GM21529 (cell line): ENCODE data around the gene AGBL1.

Experiments used
- ATAC-seq: cut with Tn5 transposase; IDR thresholded peaks from one replicate; pipeline ENCODE4 v1.9.1; 2021; ENCODE audit not compliant: unreplicated experiment

The AGBL1 gene

DNA sequence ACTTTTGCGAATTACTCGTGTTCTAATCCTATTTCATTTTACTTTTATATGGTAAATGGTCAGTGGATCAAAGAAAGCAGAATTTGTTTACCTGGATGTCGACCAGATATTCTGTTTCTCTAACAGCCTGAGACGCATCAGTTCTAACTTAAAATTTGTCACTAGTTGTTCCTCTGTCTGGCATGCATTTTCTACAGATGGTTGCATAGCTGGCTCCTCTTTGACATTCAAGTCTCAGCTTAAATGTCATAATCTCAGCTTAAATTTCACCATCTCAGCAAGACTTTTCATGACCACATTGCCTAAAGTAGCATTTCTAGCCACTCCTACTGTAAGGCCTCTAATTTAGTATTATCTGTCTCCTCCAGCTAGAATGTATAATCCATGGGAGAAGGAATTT, 609.3 kb downstream of the AGBL1 start:
- no peak for ATAC-seq

DNA sequence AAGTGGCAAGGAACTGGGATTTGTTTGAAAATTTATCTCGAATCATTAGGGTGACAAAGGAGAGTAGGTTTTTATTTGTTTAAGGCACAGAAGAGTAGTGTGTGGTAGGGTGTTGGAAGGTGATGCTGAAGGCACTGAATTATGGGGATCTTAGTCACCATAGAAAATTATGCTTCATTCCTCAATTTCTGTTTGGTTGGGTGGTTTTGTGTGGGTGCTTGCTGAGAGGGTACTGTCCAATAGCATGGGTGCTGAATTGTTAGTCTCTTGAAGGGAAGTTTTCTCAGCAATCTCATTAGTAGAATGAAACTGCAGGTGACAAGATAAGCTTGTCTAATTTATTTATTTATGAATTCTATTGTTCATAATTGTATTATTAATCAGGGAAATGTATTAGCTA, 610.9 kb downstream of the AGBL1 start:
- no peak for ATAC-seq

DNA sequence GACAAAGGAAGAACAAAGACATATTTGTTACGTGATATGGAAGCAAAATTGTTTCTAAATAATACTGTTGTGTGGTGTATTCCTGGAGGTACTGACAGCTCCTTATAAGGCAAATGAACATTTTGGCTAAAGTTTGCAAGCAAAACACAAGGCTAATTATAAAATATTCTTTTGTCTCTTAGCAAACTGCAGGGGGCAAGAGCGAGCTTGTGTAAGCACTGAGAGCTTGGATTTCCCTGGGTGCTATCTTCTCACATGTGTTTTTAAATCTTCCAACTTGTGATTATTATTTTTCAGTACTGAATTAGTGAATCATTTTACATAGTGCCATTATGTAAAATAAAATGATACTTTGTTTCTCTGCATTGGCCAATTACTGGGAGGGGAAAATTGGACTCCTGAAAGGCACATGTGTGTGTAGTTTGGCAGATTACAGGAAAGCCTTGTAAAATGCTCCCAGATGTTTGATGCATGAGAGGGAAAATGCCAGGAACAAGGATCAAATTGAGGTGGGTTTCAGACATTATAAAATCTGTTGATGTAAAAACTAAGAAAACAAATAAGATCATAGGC, 611.5 kb downstream of the AGBL1 start:
- ATAC-seq = no peak

DNA sequence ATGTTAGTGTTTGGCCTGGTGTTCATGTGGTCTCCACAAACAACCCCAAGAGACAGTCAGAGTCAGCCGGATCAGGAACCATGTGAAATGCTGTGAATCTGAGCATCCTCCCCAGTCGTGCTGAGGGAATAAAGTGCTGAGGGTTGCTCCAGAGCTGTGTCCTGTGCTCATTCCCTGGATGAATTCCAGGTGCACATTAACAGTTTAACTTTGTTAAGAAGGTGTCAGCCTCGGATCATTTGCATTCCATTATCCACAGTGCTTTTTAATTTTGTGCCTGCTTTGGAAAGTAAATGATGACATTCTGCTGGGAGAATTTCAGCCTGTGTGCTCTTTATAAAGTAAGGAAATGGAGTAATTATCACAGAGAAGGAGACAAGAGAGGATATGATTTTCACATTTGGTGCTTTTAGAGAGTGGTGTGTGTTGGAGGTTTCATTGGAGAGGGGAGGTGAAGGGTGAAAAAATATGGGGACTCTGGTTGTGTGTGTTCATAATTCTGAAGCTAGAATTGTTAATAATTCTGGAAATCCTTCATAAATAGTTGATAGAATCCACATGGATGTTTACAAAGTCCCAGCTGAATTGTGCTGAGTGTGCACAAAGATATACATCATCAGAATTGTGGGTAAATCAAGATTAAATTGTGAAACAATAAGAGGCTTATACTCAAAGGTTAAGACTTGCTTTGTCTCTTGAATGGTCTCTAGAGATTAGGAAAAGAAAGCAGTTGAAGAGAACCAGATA, 621.4 kb downstream of the AGBL1 start:
- ATAC-seq = no peak

DNA sequence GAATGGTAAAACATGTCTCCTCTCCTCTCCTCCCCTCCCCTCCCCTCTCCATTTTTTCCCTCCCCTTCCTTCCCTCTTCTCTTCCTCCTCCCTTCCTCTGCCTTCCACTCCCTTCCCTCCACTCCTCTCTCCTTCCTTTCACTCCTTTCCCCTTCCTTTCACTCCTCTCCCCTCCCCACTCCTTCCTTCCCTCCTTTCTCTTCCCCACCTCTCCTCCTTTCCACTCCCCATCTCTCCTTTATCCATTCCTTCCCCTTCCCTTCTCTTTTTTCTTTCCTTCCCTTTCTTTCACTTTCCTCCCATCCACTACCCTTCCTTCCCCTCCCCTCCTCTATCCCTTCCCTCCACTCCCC, 621.9 kb downstream of the AGBL1 start:
- no peak for ATAC-seq

DNA sequence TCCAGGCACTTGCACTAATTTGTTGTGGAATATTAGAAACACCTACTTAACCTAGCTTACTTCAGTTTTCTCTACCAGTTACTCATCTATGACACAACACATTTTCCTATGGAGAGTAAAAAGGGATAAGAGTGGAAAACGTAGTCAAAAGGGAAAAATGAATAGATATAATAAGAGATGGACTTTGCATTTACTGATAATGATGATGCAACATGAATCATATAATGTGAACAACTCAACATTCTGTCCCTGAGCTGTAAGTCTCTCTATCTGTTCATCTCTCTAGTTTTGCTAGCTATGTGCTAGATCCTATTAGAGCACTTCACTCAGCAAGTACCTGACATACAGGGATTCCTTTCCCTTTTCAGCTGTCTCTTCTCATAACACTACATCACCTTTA, 627.1 kb downstream of the AGBL1 start:
- no peak for ATAC-seq

DNA sequence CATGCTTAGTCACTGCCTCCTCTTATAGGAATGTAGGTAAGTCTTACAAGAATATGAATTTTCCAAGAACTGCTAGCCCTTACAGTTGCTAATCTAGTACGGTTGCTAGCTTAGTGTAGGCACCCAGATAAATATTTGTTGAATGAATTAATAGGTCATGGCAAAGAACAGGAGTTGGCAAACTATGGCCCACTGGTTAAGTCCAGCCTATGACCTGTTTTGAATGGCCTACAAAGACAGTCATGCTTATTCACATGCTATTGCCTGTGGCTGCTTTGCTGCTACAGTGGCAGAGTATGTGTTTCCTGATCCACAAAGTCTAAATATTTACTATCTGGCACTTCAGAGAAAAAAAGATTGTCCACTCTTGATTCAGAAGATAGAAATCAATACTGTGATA, 631.8 kb downstream of the AGBL1 start:
- ATAC-seq = no peak

DNA sequence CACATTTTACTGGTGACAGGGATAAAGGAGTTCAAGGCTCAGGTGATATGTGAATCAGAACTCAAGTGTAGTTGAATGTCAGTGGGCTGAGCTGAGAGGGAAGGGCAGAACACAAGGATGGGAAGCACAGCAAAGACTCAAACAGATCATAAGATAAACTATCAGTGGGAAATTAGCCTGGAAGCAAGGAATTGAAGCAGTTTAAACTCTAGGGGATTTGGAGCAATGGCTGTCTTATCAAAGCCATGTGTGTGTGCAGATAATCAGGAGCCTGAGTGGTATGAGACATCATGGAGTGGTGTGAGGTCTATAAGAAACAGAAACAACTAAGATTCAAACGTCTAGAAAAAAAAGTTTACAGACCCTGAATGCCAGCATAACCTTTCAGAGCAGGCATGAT, 634.6 kb downstream of the AGBL1 start:
- no peak for ATAC-seq

DNA sequence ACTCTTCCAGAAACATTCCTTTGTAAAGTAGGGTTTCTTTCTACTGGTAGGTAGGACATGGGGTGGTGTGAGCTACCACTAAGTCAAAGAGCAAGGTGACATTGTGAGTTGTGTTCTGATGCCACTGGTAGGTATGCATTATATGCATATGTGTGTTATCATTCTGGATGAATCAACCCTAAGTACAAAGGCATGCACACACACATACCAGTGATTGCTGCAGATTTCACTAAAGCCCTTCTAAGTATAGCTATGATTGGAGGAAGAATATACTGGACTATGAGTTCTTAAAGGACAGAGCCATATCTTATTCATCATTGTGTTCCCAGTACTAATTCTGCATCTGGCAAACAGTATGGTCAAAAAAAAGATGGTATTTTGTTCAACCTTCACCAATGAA, 646.0 kb downstream of the AGBL1 start:
- ATAC-seq = no peak

DNA sequence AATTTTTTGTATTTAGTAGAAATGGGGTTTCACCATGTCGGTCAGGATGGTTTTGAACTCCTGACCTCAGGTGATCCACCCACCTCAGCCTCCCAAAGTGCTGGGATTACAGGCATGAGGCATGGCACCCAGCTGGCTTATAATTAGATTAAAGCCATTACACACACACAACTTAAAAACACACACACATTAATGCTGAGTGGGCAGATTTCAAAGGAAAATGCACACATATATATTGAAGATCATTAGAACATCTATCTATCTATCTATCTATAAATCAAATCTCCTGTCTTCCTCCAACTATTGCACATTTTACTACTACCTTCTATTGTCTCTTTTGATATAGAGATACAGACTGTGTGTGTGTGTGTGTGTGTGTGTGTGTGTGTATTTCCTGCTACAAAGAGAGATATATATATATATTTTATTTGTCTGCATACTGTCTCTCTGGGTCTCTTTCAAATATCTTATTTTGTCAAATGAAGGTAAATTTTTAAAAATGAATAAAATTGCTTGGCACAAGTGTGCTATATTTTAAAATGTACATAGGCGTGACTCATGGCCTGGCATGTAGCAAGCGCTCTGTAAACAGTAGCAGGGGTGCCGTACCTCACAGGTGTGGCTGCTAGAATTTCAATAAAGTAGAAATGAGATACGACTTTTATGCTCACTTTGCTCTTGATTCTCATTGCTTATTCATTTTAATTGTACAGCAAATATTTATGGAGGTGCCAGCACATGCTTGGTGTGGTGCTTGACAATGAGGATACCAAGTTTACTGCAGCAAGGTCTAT, 655.8 kb downstream of the AGBL1 start:
- ATAC-seq = no peak

DNA sequence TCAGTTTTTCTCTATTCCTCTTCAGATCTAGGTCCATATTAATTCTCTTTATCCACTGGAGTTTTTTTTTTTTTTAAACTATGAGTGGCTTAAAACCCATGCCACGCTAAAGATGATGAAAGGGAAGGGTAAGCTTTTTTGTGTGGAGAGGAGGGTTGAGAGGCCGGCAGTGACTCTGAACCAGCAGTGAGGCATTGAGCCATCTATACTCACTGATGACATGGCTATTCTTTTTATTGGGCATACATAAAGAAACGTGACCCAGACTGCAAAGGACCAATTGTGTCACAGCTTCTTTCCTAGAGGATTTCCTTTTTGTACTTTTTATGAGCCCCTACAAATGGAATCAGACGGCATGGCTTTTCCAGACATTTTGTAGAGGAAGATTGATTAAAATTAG, 662.2 kb downstream of the AGBL1 start:
- ATAC-seq = no peak

DNA sequence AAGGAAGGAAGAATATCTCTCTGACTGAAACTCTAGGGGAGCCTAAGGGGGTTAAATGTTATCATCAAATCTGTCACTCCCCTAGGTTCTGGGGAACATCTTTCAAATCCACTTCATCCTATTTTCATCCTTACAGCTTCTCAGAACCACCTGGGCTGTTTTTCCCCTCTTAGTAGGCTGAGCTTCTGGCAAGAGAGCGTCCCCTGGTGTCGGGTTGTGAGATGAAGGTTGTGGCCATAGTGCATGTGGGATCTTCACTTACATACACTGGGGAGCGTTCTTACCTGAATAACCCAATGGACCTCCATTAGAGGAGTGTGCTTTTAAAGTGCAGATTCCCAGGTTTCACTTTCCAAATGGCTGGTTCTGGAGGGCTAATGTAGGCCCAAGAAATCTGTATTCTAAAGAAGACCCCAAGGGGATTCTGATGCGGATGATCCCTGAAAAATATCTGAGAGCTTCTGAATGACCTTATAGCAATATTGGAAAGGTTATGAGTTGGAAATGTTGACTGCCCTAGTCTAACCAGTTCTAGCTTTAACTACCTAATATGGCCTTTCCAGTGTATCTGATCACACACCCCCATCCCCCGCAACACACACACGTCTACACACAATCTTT, 663.7 kb downstream of the AGBL1 start:
- ATAC-seq = no peak

DNA sequence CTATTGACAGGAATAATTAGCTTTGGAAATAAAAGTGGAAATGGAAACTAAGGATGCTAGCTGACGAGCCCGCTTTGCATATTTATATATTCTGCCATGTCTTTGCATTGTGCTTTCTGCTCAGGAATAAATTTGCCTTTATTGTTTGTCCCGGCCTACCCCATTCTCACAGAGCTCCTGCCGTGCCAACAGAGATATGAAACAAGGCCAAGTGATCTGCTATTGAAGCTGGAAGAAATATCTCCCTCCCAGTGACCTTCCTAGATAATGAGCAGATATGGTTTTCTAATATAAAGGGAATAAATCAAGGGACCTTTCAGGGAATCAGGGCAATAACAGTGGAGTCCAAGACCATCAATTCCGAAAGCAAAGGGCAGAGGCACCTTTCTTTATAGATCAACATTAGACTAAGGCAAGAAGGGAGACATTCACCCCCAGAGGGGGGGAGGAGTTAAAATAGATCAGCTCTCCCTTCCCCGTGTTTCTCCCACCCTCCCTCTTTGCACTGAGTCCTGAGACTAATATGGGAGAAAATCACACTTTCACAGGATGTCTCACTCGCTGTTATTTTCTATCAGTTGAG, 664.6 kb downstream of the AGBL1 start:
- ATAC-seq = no peak

DNA sequence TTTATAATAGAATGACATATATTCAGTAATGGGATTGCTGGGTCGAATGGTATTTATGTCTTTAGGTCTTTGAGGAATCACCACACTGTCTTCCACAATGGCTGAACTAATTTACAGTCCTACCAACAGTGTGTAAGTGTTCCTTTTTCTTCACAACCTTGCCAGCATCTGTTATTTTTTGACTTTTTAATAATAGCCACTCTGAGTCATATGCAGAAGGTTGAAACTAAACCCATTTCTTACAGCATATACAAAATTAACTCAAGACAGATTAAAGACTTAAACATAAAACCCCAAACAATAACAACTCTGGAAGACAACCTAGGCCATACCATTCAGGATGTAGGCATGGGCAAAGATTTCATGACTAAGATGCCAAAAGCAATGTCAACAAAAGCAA, 671.4 kb downstream of the AGBL1 start:
- ATAC-seq = no peak

DNA sequence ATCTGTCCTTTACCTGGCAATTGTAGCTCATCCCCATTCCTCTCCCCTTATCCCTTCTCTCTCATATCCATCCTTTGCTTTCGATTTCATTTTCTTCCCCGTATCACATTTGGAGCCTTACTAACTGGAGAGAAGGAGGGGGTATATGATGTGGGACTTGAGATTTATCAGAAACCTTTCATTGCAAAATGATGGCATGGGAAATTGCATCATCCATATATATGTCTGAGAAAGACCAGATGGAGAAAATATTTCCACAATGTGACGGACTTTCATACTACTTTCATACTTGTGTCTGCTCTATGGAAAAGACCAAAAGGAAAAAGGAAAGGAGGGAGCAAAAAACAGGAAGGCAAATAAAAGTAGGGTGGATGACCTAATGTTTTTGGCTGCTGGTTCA, 675.2 kb downstream of the AGBL1 start:
- ATAC-seq = no peak

DNA sequence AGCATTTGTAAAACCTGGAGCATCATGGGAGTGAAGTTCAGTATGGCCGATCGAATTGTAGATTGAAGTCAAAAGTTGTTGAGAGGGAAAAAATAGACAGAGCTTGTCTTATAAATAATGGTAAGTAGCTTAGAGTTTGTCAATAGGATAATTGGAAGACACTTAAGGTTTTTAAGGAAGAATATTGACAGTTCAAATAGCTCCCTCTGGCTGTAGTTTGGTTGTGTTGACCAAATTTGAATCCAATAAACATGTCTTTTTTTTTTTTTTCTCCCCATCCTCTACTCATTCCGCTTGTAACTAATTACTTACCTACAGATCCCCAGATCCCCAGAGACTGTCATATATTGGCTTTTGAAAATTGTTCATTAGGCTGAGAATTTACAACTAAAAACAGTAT, 677.0 kb downstream of the AGBL1 start:
- no peak for ATAC-seq

DNA sequence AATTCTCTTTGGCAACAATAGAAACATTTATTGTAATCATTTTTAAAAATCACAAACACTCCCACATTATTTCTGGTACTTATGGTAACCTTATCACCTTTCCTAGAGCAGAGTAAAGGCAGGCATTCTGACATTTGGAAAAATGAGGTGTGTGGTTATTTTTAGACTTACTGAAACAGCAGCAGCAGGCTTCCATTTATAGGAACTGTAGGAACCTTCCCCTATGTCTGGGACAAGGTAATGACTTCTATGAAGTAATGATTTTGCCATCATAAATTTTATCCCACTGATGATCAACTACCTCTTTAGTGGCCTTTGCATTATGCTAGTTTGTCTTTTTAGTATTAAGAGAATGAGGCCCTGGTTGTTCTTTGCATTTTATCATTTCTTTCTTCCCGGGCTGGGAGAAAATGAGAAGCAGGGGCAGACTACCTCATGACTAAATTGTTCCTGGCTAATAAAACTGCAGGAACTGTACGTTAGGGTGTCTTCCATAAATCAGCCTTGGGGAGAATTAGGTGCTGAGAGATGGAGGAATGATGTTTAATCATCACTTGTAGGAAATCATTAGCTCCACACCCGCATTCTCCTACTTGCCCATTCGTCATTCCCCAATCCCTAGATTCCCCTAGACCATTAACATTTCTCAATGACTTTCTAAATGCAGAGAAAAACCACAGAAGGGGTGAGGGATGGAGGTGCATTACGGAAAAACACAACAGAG, 680.3 kb downstream of the AGBL1 start:
- no peak for ATAC-seq

DNA sequence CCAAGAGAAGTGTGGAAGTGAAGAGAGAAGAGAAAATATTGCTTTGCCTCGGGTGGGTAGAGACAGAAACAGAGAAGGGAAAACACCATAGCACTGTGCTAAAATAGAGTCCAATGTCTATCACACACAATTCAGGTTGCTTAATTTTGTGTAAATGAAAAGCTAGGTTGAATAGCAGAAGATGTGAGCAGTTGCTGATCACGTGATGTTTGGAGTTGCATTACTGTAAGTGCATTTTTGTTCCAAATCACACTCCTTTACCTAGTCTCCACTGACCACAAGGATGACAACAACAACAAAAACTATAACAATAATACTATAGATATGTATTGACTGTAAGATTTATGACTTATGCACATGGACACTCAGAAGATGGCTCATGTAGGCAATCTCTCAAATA, 683.2 kb downstream of the AGBL1 start:
- no peak for ATAC-seq

DNA sequence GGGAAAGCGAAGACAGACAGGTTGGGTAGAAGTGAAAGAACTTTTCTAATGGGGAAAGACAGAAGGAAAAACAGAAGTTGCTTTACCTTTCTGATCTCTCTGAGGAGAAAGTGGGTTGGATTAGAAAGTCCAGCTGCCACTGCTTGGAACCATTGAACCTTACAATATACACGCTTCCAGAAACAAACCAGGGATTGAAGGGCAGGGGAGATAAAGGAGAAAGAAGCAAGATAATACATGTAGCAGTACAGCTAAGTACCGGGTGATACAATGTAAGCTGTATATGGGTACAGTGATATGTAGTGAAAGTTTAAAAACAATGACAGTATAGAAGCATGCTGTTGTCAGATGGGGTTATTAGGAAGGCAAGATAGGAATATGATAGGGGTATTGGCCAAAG, 684.4 kb downstream of the AGBL1 start:
- no peak for ATAC-seq

DNA sequence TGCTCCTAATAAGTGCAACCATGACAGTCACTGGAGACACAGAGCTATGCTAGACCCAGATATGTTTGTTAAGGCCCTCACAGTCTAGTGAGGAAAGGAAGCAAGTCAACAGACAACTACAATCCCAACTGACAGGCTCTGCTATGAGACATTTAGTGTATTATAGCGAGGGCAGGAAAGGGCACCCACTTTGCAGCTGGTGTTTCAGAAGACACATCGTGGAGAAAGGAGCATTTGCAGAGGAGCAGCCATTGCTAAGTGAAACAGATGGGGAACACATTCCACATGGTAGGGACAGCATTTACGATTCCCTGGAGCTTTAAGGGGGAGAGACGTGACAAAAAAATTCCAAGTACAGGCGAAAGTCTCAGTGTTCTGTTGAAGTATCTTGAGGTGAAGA, 685.6 kb downstream of the AGBL1 start:
- no peak for ATAC-seq
